Liver (tissue), 9 donors: Measurements from ENCODE around the gene SNTA1. TPM values are rescaled to one million over a fixed set of nuclear protein-coding genes. Genes with fewer than 3 reads are reported as not detected.
"Not testable (repeated sequence)": the region's sequence is repeated elsewhere in the genome, so short reads cannot be mapped to it uniquely, and the experiment has no call there.

Experiments
- DNase-seq: peaks from one replicate; pipeline ENCODE4 v3.0.0-alpha.2; 2017; ENCODE audit warnings: low spot score
- H3K27ac ChIP-seq, 2 donors: one replicate each; pipeline ENCODE4 v1.7.0; 2013; ENCODE audit warnings: inconsistent platforms in 2 of 2, low read length in 2 of 2, control low read depth in 1 of 2, low read depth in 1 of 2, mild to moderate bottlenecking in 1 of 2
- H3K27me3 ChIP-seq, 4 donors: one replicate each; pipeline versions ENCODE4 v1.6.1 to v1.7.0; 2013; ENCODE audit warnings: low read length in 3 of 4, inconsistent platforms in 1 of 4, mild to moderate bottlenecking in 1 of 4, moderate library complexity in 1 of 4; ENCODE audit not compliant: control insufficient read depth in 4 of 4, insufficient read depth in 4 of 4
- H3K36me3 ChIP-seq, 4 donors: one replicate each; pipeline versions ENCODE4 v1.6.1 to v1.7.0; 2013; ENCODE audit warnings: low read length in 3 of 4, mild to moderate bottlenecking in 3 of 4, low read depth in 1 of 4, moderate library complexity in 1 of 4; ENCODE audit not compliant: control insufficient read depth in 4 of 4, insufficient read depth in 3 of 4
- H3K4me1 ChIP-seq, 4 donors: one replicate each; pipeline versions ENCODE4 v1.6.1 to v1.7.0; 2013; ENCODE audit warnings: low read length in 3 of 4, mild to moderate bottlenecking in 3 of 4, moderate library complexity in 1 of 4; ENCODE audit not compliant: control insufficient read depth in 4 of 4, insufficient read depth in 4 of 4
- H3K4me3 ChIP-seq, 3 donors: one replicate each; pipeline versions ENCODE4 v1.6.1 to v1.7.0; 2013; ENCODE audit warnings: low read length in 3 of 3, control low read depth in 1 of 3, low read depth in 1 of 3, mild to moderate bottlenecking in 1 of 3
- H3K9ac ChIP-seq, 2 donors: one replicate each; pipeline ENCODE4 v1.7.0; 2013; ENCODE audit warnings: low read length in 2 of 2, mild to moderate bottlenecking in 2 of 2, moderate library complexity in 2 of 2, control low read depth in 1 of 2, low read depth in 1 of 2
- H3K9me3 ChIP-seq, 4 donors: one replicate each; pipeline versions ENCODE4 v1.6.1 to v1.7.0; 2013; ENCODE audit warnings: low read length in 3 of 4; ENCODE audit not compliant: control insufficient read depth in 4 of 4
- CTCF ChIP-seq: fragments of 150-350 bp; IDR thresholded peaks from 2 replicates; pipeline ENCODE4 v1.5.1; 2017; ENCODE audit warnings: improper control_type of control experiment, low read depth, low read length; ENCODE audit not compliant: missing input control
- EGR1 ChIP-seq, 2 donors: IDR thresholded peaks; 2 replicates each; pipeline ENCODE4 v1.6.1; 2016 to 2018; ENCODE audit warnings: antibody characterized with exemption in 2 of 2, low read depth in 2 of 2
- FOXA2 ChIP-seq: IDR thresholded peaks from 2 replicates; pipeline ENCODE4 v1.6.1; 2016; ENCODE audit warnings: antibody characterized with exemption
- REST ChIP-seq: IDR thresholded peaks from 2 replicates; pipeline ENCODE4 v1.6.1; 2016; ENCODE audit warnings: antibody characterized with exemption, mild to moderate bottlenecking
- SP1 ChIP-seq: IDR thresholded peaks from 2 replicates; pipeline ENCODE4 v1.6.1; 2018; ENCODE audit warnings: antibody characterized with exemption, mild to moderate bottlenecking
- YY1 ChIP-seq: IDR thresholded peaks from 2 replicates; pipeline ENCODE4 v1.6.1; 2016; ENCODE audit warnings: antibody characterized with exemption, mild to moderate bottlenecking
- WGBS: extraction: QIAGEN DNeasy Blood & Tissue Kit; methylation state at CpG from one replicate; pipeline ENCODE4 v1.1.7; 2013; 5-methylcytosine and 5-hydroxymethylcytosine counted together
- polyA plus RNA-seq, 2 donors: library from polyadenylated mRNA; stranded (reverse) in 1 of 2; unstranded in 1 of 2; fragments of 200-250 nt in 1 of 2; fragments of >200 nt in 1 of 2; fragmentation: Nextera tagmentation in 1 of 2; extraction: Ambion mirVana in 1 of 2; gene quantifications; one replicate each; pipeline versions ENCODE4 v1.2.1 to v1.2.3, GENCODE V29; 2013 to 2015
- total RNA-seq, 2 donors: library from RNA; depleted of rRNA; stranded (reverse); fragments of >200 nt; gene quantifications; one replicate each; pipeline ENCODE4 v1.2.3, GENCODE V29; 2014
- donor health status: healthy.
- donor health status: healthy.
- donor health status: healthy.
- donor health status: healthy.
- donor health status: healthy.

Gene SNTA1
- total and polyA plus RNA-seq, 4 donors, result 3.8 to 9.6 (median 6.9) TPM

GRCh38 chr20:33466303-33466646 is 22.7 kb upstream of the SNTA1 start:
- no peak for TF ChIP-seq CTCF
- TF ChIP-seq REST, result no peak
- TF ChIP-seq YY1, result no peak
- TF ChIP-seq SP1, result no peak
- DNase-seq, result no peak
- 89% methylated on average over 3 of the region's 3 CpGs for WGBS
- H3K27ac ChIP-seq, result no peak overlapping the region
- no peaks in the 10 kb centered on the region for H3K36me3 ChIP-seq
- H3K9me3 ChIP-seq, result no peaks in the 10 kb centered on the region
- H3K4me1 ChIP-seq, result no peaks in the 10 kb centered on the region
- H3K4me3 ChIP-seq, result no peak overlapping the region
- H3K9ac ChIP-seq, result no peak overlapping the region
- H3K27me3 ChIP-seq, result no peaks in the 10 kb centered on the region

GRCh38 chr20:33465481-33466302 is 22.1 kb upstream of the SNTA1 start:
- no peaks in the 10 kb centered on the region for H3K9me3 ChIP-seq
- H3K27me3 ChIP-seq, result no peaks in the 10 kb centered on the region
- WGBS, result 82% methylated on average over 9 of the region's 9 CpGs
- no peak for DNase-seq
- H3K9ac ChIP-seq, result no peak overlapping the region
- H3K36me3 ChIP-seq, result no peaks in the 10 kb centered on the region
- H3K4me1 ChIP-seq, result no peaks in the 10 kb centered on the region
- H3K27ac ChIP-seq, result no peak overlapping the region
- H3K4me3 ChIP-seq, result no peak overlapping the region
- TF ChIP-seq EGR1 (IDR thresholded peaks at IDR 0.05; ENCODE audit: low read depth in 2 of 2) (no peak), FOXA2 (no peak)

- H3K27me3 ChIP-seq, H3K9ac ChIP-seq, H3K4me1 ChIP-seq, H3K27ac ChIP-seq, DNase-seq, H3K9me3 ChIP-seq, H3K36me3 ChIP-seq, H3K4me3 ChIP-seq: not testable (repeated sequence)
- WGBS, result 91% methylated on average over 8 of the region's 8 CpGs
Measured at GRCh38 chr20:33464759-33465158, 21.2 kb upstream of the SNTA1 start.
